ENCODE data around the gene PLPP4. TPM values are rescaled to one million over a fixed set of nuclear protein-coding genes. Genes with fewer than 3 reads are reported as not detected.

Gene PLPP4
- total and polyA plus RNA-seq, 2 of the 13 experiments (the other 11 are each of a cell fraction or from before 2014, with no cell fraction given), result not detected

GRCh38 chr10:120511165-120511564 is 54.1 kb downstream of the PLPP4 start (continued):
- TF ChIP-seq, protein P1, sequence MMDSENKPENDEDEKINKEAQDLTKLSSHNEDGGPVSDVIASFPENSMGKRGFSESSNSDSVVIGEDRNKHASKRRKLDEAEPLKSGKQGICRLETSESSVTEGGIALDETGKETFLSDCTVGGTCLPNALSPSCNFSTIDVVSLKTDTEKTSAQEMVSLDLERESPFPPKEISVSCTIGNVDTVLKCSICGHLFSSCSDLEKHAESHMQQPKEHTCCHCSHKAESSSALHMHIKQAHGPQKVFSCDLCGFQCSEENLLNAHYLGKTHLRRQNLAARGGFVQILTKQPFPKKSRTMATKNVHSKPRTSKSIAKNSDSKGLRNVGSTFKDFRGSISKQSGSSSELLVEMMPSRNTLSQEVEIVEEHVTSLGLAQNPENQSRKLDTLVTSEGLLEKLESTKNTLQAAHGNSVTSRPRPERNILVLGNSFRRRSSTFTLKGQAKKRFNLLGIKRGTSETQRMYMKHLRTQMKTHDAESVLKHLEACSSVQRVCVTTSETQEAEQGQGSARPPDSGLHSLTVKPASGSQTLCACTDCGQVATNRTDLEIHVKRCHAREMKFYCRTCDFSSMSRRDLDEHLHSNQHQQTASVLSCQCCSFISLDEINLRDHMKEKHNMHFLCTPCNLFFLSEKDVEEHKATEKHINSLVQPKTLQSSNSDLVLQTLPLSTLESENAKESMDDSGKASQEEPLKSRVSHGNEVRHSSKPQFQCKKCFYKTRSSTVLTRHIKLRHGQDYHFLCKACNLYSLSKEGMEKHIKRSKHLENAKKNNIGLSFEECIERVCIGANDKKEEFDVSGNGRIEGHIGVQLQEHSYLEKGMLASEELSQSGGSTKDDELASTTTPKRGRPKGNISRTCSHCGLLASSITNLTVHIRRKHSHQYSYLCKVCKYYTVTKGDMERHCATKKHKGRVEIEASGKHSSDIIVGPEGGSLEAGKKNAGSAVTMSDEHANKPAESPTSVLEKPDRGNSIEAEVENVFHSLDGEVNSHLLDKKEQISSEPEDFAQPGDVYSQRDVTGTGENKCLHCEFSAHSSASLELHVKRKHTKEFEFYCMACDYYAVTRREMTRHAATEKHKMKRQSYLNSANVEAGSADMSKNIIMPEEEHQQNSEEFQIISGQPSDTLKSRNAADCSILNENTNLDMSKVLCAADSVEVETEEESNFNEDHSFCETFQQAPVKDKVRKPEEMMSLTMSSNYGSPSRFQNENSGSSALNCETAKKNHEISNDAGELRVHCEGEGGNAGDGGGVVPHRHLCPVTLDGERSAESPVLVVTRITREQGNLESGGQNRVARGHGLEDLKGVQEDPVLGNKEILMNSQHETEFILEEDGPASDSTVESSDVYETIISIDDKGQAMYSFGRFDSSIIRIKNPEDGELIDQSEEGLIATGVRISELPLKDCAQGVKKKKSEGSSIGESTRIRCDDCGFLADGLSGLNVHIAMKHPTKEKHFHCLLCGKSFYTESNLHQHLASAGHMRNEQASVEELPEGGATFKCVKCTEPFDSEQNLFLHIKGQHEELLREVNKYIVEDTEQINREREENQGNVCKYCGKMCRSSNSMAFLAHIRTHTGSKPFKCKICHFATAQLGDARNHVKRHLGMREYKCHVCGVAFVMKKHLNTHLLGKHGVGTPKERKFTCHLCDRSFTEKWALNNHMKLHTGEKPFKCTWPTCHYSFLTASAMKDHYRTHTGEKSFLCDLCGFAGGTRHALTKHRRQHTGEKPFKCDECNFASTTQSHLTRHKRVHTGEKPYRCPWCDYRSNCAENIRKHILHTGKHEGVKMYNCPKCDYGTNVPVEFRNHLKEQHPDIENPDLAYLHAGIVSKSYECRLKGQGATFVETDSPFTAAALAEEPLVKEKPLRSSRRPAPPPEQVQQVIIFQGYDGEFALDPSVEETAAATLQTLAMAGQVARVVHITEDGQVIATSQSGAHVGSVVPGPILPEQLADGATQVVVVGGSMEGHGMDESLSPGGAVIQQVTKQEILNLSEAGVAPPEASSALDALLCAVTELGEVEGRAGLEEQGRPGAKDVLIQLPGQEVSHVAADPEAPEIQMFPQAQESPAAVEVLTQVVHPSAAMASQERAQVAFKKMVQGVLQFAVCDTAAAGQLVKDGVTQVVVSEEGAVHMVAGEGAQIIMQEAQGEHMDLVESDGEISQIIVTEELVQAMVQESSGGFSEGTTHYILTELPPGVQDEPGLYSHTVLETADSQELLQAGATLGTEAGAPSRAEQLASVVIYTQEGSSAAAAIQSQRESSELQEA (CRISPR knock-in tag; IDR thresholded peaks at IDR 0.05; ENCODE audit: not compliant biosample characterization), result no peak
- TF ChIP-seq FOXP1 (IDR thresholded peaks at IDR 0.05) (no peak), FOXP1 (CRISPR knock-in tag; IDR thresholded peaks at IDR 0.05) (no peak), NFYC (CRISPR knock-in tag; IDR thresholded peaks at IDR 0.05) (no peak)

DNA sequence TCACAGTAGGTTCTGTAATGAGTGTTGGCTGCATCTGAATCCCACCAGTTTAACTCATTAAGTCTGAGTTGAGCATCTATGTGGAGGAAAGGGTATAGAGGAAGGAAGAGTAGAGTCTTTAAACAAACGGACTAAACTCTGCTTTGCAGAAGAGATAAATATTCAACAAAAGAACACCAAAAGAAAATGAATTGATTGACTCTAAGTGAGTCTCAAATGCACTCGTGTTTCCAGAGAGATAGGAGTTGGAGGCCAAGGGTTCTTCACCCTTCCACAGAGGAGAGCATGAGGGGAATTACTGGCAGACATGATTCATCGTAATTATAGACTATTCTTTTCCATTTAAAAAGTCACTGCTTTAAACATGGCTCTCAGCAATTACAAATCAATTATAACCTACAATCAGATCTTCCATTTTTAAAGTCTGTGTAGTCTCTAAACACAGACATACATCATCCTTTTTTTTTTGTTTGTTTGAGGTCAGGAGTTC is 56.3 kb downstream of the PLPP4 start:
- H3K4me2 ChIP-seq (ENCODE audit: low read depth, low read length), result no peak overlapping the region
- no peak overlapping the region for H2AFZ ChIP-seq (ENCODE audit: low read length)
- no TSS peak for BruUV-seq (replicated peaks)
- ChIA-PET POLR2A (no interaction called here), CTCF (ENCODE audit: low intra/inter-chr PET ratio, low total read pairs) (no interaction called here)
- no peak overlapping the region for H3K27ac ChIP-seq (ENCODE audit: extremely low read length, insufficient read depth, low read length)
- H3K36me3 ChIP-seq (replicated peaks in 1 of 2; ENCODE audit: control insufficient read depth in 1 of 2, insufficient read depth in 2 of 2, low read length in 2 of 2), result no peaks in the 10 kb centered on the region
- H3K4me1 ChIP-seq (ENCODE audit: insufficient read depth, low read length), result no peaks in the 10 kb centered on the region
- H3K9me3 ChIP-seq (ENCODE audit: low read length), result no peaks in the 10 kb centered on the region
- in situ Hi-C loops (cut with HindIII; ENCODE audit: extremely low pct_ligation_motif_present, low pct_unique_long_range_greater_than_20kb) (no loop called here), intact Hi-C loops (cut with micrococcal nuclease; ENCODE audit: unreplicated experiment) (no loop called here)
- ATAC-seq (no peak), DNase-seq (ENCODE audit: low spot score) (no peak), FAIRE-seq (no peak)
- WGBS (ENCODE audit: low lambda C conversion rate), result 14% methylated on average over 3 of the region's 3 CpGs
- H3K27me3 ChIP-seq (ENCODE audit: control insufficient read depth in 1 of 2, insufficient read depth in 2 of 2, low read length in 2 of 2), result no peaks in the 10 kb centered on the region
- no peak overlapping the region for H3K9ac ChIP-seq (ENCODE audit: insufficient read depth, low read depth, low read length)
- no peaks in the 10 kb centered on the region for H3K79me2 ChIP-seq (ENCODE audit: insufficient read depth, low read length)
- no peaks in the 10 kb centered on the region for H4K20me1 ChIP-seq (ENCODE audit: insufficient read depth, low read length)
- no peak overlapping the region for H3K4me3 ChIP-seq (replicated peaks in 1 of 3; ENCODE audit: insufficient read depth in 1 of 3, low read depth in 2 of 3, low read length in 3 of 3)
- no peak for TF ChIP-seq ZBTB8A (CRISPR knock-in tag; IDR thresholded peaks at IDR 0.05; ENCODE audit: borderline replicate concordance, low read depth)
- TF ChIP-seq ZNF674 (CRISPR knock-in tag; IDR thresholded peaks at IDR 0.05; ENCODE audit: low read depth), result no peak
- no peak for TF ChIP-seq ARHGAP35 (CRISPR knock-in tag; IDR thresholded peaks at IDR 0.05; ENCODE audit: borderline replicate concordance)
- no peak for TF ChIP-seq ZNF337 (CRISPR knock-in tag; IDR thresholded peaks at IDR 0.05; ENCODE audit: borderline replicate concordance, low read depth)
- no peak for TF ChIP-seq ZNF572 (CRISPR knock-in tag; IDR thresholded peaks at IDR 0.05)
- TF ChIP-seq, protein P2, sequence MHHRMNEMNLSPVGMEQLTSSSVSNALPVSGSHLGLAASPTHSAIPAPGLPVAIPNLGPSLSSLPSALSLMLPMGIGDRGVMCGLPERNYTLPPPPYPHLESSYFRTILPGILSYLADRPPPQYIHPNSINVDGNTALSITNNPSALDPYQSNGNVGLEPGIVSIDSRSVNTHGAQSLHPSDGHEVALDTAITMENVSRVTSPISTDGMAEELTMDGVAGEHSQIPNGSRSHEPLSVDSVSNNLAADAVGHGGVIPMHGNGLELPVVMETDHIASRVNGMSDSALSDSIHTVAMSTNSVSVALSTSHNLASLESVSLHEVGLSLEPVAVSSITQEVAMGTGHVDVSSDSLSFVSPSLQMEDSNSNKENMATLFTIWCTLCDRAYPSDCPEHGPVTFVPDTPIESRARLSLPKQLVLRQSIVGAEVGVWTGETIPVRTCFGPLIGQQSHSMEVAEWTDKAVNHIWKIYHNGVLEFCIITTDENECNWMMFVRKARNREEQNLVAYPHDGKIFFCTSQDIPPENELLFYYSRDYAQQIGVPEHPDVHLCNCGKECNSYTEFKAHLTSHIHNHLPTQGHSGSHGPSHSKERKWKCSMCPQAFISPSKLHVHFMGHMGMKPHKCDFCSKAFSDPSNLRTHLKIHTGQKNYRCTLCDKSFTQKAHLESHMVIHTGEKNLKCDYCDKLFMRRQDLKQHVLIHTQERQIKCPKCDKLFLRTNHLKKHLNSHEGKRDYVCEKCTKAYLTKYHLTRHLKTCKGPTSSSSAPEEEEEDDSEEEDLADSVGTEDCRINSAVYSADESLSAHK (CRISPR knock-in tag; IDR thresholded peaks at IDR 0.05; ENCODE audit: borderline replicate concordance), result no peak
- TF ChIP-seq ZIK1 (CRISPR knock-in tag; IDR thresholded peaks at IDR 0.05; ENCODE audit: borderline replicate concordance, low read depth), result no peak
- TF ChIP-seq, protein P3, sequence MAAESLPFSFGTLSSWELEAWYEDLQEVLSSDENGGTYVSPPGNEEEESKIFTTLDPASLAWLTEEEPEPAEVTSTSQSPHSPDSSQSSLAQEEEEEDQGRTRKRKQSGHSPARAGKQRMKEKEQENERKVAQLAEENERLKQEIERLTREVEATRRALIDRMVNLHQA (CRISPR knock-in tag; IDR thresholded peaks at IDR 0.05), result no peak
- TF ChIP-seq SP4 (CRISPR knock-in tag; IDR thresholded peaks at IDR 0.05), result no peak
- TF ChIP-seq TGIF2 (CRISPR knock-in tag; IDR thresholded peaks at IDR 0.05), result no peak

All from HepG2 (cell line).